OCI-LY1 (cell line): ENCODE measurements around the gene IFT81.

Source experiments
- H2AFZ ChIP-seq: fragments of 200-600 bp; sonication (generic), shearing (Covaris generic); 2 replicates; pipeline ENCODE4 v1.6.0; 2014; ENCODE audit warnings: antibody characterized with exemption, mild to moderate bottlenecking, low read length
- H3F3A ChIP-seq: fragments of 200-600 bp; sonication (generic), shearing (Covaris generic); 2 replicates; pipeline ENCODE4 v1.6.0; 2014; ENCODE audit warnings: mild to moderate bottlenecking, antibody characterized with exemption, low read length, moderate library complexity; ENCODE audit not compliant: insufficient read depth
- H3K27ac ChIP-seq: fragments of 200-600 bp; sonication (generic); 2 replicates; pipeline ENCODE4 v1.5.1; 2014; ENCODE audit warnings: low read length, mixed run types, mild to moderate bottlenecking, low read depth; ENCODE audit not compliant: poor library complexity, severe bottlenecking
- H3K27me3 ChIP-seq: fragments of 200-600 bp; sonication (generic); 2 replicates; pipeline ENCODE4 v1.6.0; 2014; ENCODE audit warnings: antibody characterized with exemption, mild to moderate bottlenecking, low read length, moderate library complexity; ENCODE audit not compliant: insufficient read depth
- H3K36me3 ChIP-seq: fragments of 200-600 bp; sonication (generic); 2 replicates; pipeline ENCODE4 v1.6.1; 2014; ENCODE audit warnings: mild to moderate bottlenecking, antibody characterized with exemption, low read length, moderate library complexity, mixed read lengths; ENCODE audit not compliant: insufficient read depth
- H3K4me1 ChIP-seq: fragments of 200-600 bp; sonication (generic); 2 replicates; pipeline ENCODE4 v1.5.1; 2014; ENCODE audit warnings: mild to moderate bottlenecking, low read length, moderate library complexity; ENCODE audit not compliant: insufficient read depth, severe bottlenecking
- H3K4me2 ChIP-seq: fragments of 200-600 bp; sonication (generic), shearing (Covaris generic); 2 replicates; pipeline ENCODE4 v1.6.1; 2014; ENCODE audit warnings: low read length
- H3K4me3 ChIP-seq: fragments of 200-600 bp; sonication (generic); 2 replicates; pipeline ENCODE4 v1.5.1; 2014; ENCODE audit warnings: low read length, low read depth, mild to moderate bottlenecking, mixed read lengths; ENCODE audit not compliant: poor library complexity, severe bottlenecking
- H3K79me2 ChIP-seq: fragments of 200-600 bp; shearing (Covaris generic); 2 replicates; pipeline ENCODE4 v1.6.1; 2016; ENCODE audit warnings: mixed run types, low read length, mixed read lengths; ENCODE audit not compliant: insufficient read depth
- H3K9ac ChIP-seq: fragments of 200-600 bp; sonication (generic), shearing (Covaris generic); 2 replicates; pipeline ENCODE4 v1.6.1; 2014; ENCODE audit warnings: mild to moderate bottlenecking, low read length, mixed read lengths
- H3K9me2 ChIP-seq: fragments of 200-600 bp; sonication (generic), shearing (Covaris generic); 2 replicates; pipeline ENCODE4 v1.6.1; 2014; ENCODE audit warnings: low read depth, mild to moderate bottlenecking, low read length, mixed read lengths
- H3K9me3 ChIP-seq: fragments of 200-600 bp; shearing (Covaris generic); 2 replicates; pipeline ENCODE4 v1.6.1; 2014; ENCODE audit warnings: low read length, mixed read lengths
- H4K20me1 ChIP-seq: fragments of 200-600 bp; sonication (generic), shearing (Covaris generic); 2 replicates; pipeline ENCODE4 v1.6.0; 2016; ENCODE audit warnings: mild to moderate bottlenecking, low read length; ENCODE audit not compliant: insufficient read depth
- EZH2 ChIP-seq: fragments of 200-600 bp; sonication (generic), shearing (Covaris generic); IDR thresholded peaks from 2 replicates; pipeline ENCODE4 v1.8.0; 2017; ENCODE audit warnings: borderline replicate concordance, mixed run types, mild to moderate bottlenecking, antibody characterized with exemption, low read length, moderate library complexity, mixed read lengths
- TF ChIP-seq, protein P1 (sequence below): fragments of 200-600 bp; sonication (generic), shearing (Covaris generic); IDR thresholded peaks from 2 replicates; pipeline ENCODE4 v1.5.1; 2017; ENCODE audit warnings: mild to moderate bottlenecking, antibody characterized with exemption, low read length, moderate library complexity, mixed read lengths

Gene IFT81

DNA sequence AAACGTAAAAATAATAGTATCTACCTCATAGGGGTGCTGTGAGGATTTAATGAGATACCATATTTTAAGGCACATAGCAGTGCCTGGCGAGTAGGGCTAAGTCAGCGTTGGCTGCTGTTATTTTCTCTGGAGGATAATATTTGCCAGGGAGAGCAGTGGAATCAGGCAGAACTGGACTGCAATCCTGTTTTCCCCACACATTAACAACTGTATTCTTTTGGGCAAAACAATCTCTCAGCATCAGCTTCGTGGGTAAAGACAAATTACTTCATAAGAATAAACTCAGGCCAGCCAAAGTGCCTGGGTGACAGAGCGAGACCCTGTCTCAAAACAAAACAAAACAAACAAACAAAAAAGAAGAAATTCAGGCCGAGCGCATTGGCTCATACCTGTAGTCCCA lies 127.2 kb downstream of the IFT81 start:
- H3K4me2 ChIP-seq, result no peak overlapping the region
- no peak overlapping the region for H3K27ac ChIP-seq
- no peaks in the 10 kb centered on the region for H3K4me1 ChIP-seq
- H2AFZ ChIP-seq, result no peak overlapping the region
- H3K36me3 ChIP-seq, result no peaks in the 10 kb centered on the region
- H3K4me3 ChIP-seq, result no peak overlapping the region
- H3F3A ChIP-seq, result no peaks in the 10 kb centered on the region
- H3K27me3 ChIP-seq, result no peaks in the 10 kb centered on the region
- H3K9me3 ChIP-seq, result no peaks in the 10 kb centered on the region
- no peaks in the 10 kb centered on the region for H3K9me2 ChIP-seq
- TF ChIP-seq EZH2, result no peak
- TF ChIP-seq, protein P1, sequence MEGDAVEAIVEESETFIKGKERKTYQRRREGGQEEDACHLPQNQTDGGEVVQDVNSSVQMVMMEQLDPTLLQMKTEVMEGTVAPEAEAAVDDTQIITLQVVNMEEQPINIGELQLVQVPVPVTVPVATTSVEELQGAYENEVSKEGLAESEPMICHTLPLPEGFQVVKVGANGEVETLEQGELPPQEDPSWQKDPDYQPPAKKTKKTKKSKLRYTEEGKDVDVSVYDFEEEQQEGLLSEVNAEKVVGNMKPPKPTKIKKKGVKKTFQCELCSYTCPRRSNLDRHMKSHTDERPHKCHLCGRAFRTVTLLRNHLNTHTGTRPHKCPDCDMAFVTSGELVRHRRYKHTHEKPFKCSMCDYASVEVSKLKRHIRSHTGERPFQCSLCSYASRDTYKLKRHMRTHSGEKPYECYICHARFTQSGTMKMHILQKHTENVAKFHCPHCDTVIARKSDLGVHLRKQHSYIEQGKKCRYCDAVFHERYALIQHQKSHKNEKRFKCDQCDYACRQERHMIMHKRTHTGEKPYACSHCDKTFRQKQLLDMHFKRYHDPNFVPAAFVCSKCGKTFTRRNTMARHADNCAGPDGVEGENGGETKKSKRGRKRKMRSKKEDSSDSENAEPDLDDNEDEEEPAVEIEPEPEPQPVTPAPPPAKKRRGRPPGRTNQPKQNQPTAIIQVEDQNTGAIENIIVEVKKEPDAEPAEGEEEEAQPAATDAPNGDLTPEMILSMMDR, result no peak
- no peaks in the 10 kb centered on the region for H4K20me1 ChIP-seq
- H3K79me2 ChIP-seq, result no peaks in the 10 kb centered on the region
- H3K9ac ChIP-seq, result no peak overlapping the region

GRCh38 chr12:110252716-110253115 lies 128.6 kb downstream of the IFT81 start:
- Histone ChIP-seq H4K20me1 (no peaks in the 10 kb centered on the region), H3F3A (no peaks in the 10 kb centered on the region), H2AFZ (no peak overlapping the region), H3K4me3 (no peak overlapping the region), H3K9me3 (no peaks in the 10 kb centered on the region), H3K9me2 (no peaks in the 10 kb centered on the region), H3K79me2 (no peaks in the 10 kb centered on the region), H3K4me1 (no peaks in the 10 kb centered on the region), H3K27me3 (no peaks in the 10 kb centered on the region), H3K36me3 (no peaks in the 10 kb centered on the region), H3K4me2 (no peak overlapping the region), H3K9ac (no peak overlapping the region), H3K27ac (no peak overlapping the region)
- TF ChIP-seq EZH2, result no peak
- TF ChIP-seq, protein P1, result no peak

- TF ChIP-seq, protein P1, result no peak
- Histone ChIP-seq H3K4me3 (no peak overlapping the region), H3K79me2 (no peaks in the 10 kb centered on the region), H3K4me1 (no peaks in the 10 kb centered on the region), H3K36me3 (no peaks in the 10 kb centered on the region), H3K9me2 (no peaks in the 10 kb centered on the region), H3F3A (no peaks in the 10 kb centered on the region), H2AFZ (no peak overlapping the region), H3K4me2 (no peak overlapping the region), H3K27ac (no peak overlapping the region), H3K9me3 (no peaks in the 10 kb centered on the region), H3K9ac (no peak overlapping the region), H4K20me1 (no peaks in the 10 kb centered on the region), H3K27me3 (no peaks in the 10 kb centered on the region)
Observed at GRCh38 chr12:110253176-110253575, 129.0 kb downstream of the IFT81 start.
